BE2C (cell line): ENCODE measurements around the gene DENND1A. TPM values are rescaled to one million over a fixed set of nuclear protein-coding genes. Genes with fewer than 3 reads are reported as not detected.
"Not testable (repeated sequence)": the region's sequence is repeated elsewhere in the genome, so short reads cannot be mapped to it uniquely, and the experiment has no call there.

ENCODE experiments used
- DNase-seq: peaks from one replicate; pipeline ENCODE4 v3.0.0-alpha.2; 2020
- H3K27me3 ChIP-seq: fragments of 250-450 bp; sonication (Bioruptor Pico); 2 replicates; pipeline ENCODE4 v1.5.1; 2020; ENCODE audit warnings: mild to moderate bottlenecking
- H3K36me3 ChIP-seq: fragments of 250-450 bp; sonication (Bioruptor Pico); 2 replicates; pipeline ENCODE4 v1.5.1; 2020; ENCODE audit warnings: mild to moderate bottlenecking
- H3K4me1 ChIP-seq: fragments of 250-450 bp; sonication (Bioruptor Pico); 2 replicates; pipeline ENCODE4 v1.5.1; 2020
- H3K4me3 ChIP-seq: 2 replicates; pipeline ENCODE4 v1.5.1; 2011; ENCODE audit warnings: low read depth, low read length
- H3K9me3 ChIP-seq: fragments of 250-450 bp; sonication (Bioruptor Pico); 2 replicates; pipeline ENCODE4 v1.5.1; 2020
- polyA plus RNA-seq: library from polyadenylated mRNA; unstranded; fragments of >200 nt; gene quantifications from one replicate; pipeline ENCODE4 v1.2.1, GENCODE V29; 2012; ENCODE audit warnings: low read depth, missing spikeins; ENCODE audit not compliant: insufficient read length, insufficient read depth
- TF ChIP-seq, protein P1 (sequence below): IDR thresholded peaks from 2 replicates; pipeline ENCODE4 v1.5.1; 2012; ENCODE audit warnings: mild to moderate bottlenecking, low read depth, low read length

The DENND1A gene
- 37.4 TPM for polyA plus RNA-seq

- peak; percentile 96 for DNase-seq
- peaks cover 6% of the 10 kb centered on the region for H3K27me3 ChIP-seq
- no peaks in the 10 kb centered on the region for H3K36me3 ChIP-seq
- TF ChIP-seq, protein P1, sequence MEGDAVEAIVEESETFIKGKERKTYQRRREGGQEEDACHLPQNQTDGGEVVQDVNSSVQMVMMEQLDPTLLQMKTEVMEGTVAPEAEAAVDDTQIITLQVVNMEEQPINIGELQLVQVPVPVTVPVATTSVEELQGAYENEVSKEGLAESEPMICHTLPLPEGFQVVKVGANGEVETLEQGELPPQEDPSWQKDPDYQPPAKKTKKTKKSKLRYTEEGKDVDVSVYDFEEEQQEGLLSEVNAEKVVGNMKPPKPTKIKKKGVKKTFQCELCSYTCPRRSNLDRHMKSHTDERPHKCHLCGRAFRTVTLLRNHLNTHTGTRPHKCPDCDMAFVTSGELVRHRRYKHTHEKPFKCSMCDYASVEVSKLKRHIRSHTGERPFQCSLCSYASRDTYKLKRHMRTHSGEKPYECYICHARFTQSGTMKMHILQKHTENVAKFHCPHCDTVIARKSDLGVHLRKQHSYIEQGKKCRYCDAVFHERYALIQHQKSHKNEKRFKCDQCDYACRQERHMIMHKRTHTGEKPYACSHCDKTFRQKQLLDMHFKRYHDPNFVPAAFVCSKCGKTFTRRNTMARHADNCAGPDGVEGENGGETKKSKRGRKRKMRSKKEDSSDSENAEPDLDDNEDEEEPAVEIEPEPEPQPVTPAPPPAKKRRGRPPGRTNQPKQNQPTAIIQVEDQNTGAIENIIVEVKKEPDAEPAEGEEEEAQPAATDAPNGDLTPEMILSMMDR = no peak
- peaks cover 4% of the 10 kb centered on the region; the same call in 1 of the 2 replicates for H3K4me1 ChIP-seq
- no peaks in the 10 kb centered on the region for H3K9me3 ChIP-seq
- H3K4me3 ChIP-seq = peak within 1 kb of the TSS; percentile 76
These were observed at the start of gene DENND1A for GRCh38 chr9:123929870-123930831. Gene DENND1A, minus strand, starts transcription at chr9:123930126. Its CDS starts 221 bp downstream, at chr9:123929905.

DNA sequence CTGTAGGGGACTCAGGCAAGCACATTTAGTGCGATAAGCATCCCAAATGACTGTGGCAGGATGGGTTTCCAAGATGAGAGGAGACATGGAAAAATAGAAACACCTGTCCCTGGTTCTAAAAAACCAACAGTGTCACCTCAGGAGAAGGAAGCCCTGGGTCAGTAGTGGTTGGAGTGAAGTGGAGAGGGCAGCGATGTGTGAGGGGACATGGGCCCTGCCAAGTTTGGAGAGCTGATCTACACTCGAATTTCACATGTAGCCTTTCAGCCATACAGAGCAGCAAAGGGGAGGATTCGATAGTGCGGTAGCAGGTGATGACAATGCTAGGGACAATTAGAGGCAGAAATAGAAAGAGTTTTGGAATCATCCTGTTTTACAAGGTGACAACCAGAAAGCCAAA, 49.1 kb upstream of the DENND1A start:
- Histone ChIP-seq H3K4me3 (no peak overlapping the region), H3K36me3 (no peaks in the 10 kb centered on the region), H3K4me1 (no peaks in the 10 kb centered on the region), H3K27me3 (peaks cover 33% of the 10 kb centered on the region), H3K9me3 (no peaks in the 10 kb centered on the region; the same call in 1 of the 2 replicates)
- TF ChIP-seq, protein P1 = no peak
- DNase-seq = no peak

DNA sequence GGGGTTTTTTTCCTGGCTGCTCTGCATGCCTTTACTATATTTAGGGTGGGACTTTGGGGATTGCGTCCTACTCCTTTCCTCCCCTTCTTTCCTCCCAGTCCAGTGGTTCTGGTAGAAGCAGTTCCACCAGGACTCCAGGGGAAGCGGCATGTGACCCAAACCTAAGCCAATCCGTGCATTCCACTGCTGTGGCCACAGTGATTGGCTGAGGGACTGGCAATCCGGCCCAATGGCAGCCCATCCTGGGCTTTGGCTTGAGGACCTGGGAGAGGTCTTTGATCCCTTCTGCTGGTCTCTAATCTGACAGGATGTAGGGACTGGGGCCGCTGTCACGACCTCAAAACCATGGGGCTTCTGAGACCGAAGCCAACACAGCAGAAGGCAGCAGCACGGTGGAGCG, 46.7 kb upstream of the DENND1A start:
- H3K4me1 ChIP-seq, H3K4me3 ChIP-seq, H3K9me3 ChIP-seq, H3K36me3 ChIP-seq, DNase-seq: not testable (repeated sequence)
- H3K27me3 ChIP-seq = peaks cover 21% of the 10 kb centered on the region

DNA sequence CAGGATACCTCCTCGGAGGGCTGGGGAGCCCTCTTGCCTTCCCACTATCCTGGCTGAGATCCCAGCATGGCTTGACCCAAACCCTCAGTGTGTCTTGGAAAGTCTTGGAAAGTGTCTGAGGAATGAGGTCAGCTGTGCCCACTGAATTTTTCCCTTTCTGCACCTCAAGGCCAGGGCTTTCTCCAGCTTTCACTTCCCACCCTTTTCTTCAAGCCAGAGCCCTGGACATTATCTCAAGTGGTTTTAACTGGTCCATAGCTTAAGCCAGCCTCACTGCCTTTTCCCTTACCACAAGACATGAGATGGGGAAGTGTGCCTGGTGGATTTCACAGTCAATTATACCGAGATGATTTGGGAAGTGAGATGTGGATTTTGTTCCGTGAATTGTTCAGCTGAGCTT, 45.9 kb upstream of the DENND1A start:
- Histone ChIP-seq H3K4me3 (no peak overlapping the region), H3K36me3 (no peaks in the 10 kb centered on the region), H3K27me3 (peaks cover 16% of the 10 kb centered on the region), H3K4me1 (no peaks in the 10 kb centered on the region), H3K9me3 (no peaks in the 10 kb centered on the region)
- TF ChIP-seq, protein P1 = no peak
- no peak for DNase-seq

DNA sequence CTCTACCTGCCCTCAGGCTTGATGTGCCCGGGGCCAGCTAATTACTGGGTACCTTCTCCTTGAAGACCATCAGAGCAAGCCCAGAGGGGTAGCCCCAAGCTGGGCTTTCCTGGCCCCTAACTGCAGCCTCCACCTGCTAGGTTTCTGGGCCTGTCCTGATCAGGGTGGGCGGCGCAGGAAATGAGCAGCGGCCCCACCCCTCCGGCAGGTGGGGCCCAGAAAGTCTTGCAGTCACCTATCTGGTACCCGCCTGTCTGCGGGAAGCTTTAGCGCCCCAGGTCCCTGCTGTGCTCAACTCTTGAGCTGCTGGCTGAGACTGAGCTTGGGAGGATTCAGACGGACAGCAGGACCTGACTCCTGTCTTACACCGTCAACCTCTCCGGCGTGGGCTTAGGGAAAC, 44.5 kb upstream of the DENND1A start:
- no peaks in the 10 kb centered on the region for H3K36me3 ChIP-seq
- no peak for DNase-seq
- no peaks in the 10 kb centered on the region for H3K4me1 ChIP-seq
- H3K9me3 ChIP-seq = no peaks in the 10 kb centered on the region
- peaks cover 7% of the 10 kb centered on the region; the same call in 1 of the 2 replicates for H3K27me3 ChIP-seq
- H3K4me3 ChIP-seq = no peak overlapping the region
- TF ChIP-seq, protein P1 = no peak

- TF ChIP-seq, protein P1 = no peak
- DNase-seq = no peak
- no peaks in the 10 kb centered on the region; the same call in 1 of the 2 replicates for H3K27me3 ChIP-seq
- H3K4me1 ChIP-seq = no peaks in the 10 kb centered on the region
- H3K4me3 ChIP-seq = no peak overlapping the region
- no peaks in the 10 kb centered on the region for H3K36me3 ChIP-seq
- H3K9me3 ChIP-seq = no peaks in the 10 kb centered on the region
These were observed 43.8 kb upstream of the DENND1A start for GRCh38 chr9:123973590-123974223.
